Hepatocyte (in vitro differentiated cells): ENCODE results near the gene TFDP1.

Experiments used
- EZH2 ChIP-seq: fragments of 200-600 bp; sonication (generic); IDR thresholded peaks from 2 replicates; pipeline ENCODE4 v1.6.1; 2016; ENCODE audit warnings: antibody characterized with exemption, mild to moderate bottlenecking, borderline replicate concordance
- EZH2phosphoT487 ChIP-seq: fragments of 200-600 bp; sonication (generic); IDR thresholded peaks from one replicate; pipeline ENCODE4 v1.6.1; 2018; ENCODE audit warnings: antibody characterized with exemption, mild to moderate bottlenecking, low read depth, moderate library complexity; ENCODE audit not compliant: unreplicated experiment, severe bottlenecking
- TF ChIP-seq, protein P1 (sequence below): fragments of 200-600 bp; sonication (generic); IDR thresholded peaks from 2 replicates; pipeline ENCODE4 v1.5.1; 2016; ENCODE audit warnings: antibody characterized with exemption, mild to moderate bottlenecking; ENCODE audit not compliant: poor library complexity

DNA sequence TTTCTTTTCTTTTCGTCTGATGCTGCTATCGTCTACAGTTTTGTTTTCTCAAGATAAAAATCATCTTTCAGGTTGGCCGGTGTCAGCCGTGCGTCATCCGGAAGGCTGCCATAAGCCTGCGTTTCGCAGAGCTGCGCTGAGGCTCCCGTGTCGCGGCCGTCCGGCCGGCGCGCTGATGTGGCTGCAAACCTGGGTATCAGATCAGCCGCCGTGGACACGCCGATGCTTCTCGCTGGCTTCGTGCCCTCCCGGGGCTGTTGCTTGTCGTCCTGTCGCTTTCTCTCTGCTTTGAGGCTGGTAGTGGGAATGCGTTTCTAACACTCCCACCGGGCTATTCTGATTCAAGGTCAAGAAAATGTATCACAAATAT is 45.9 kb upstream of the TFDP1 start:
- TF ChIP-seq, protein P1, sequence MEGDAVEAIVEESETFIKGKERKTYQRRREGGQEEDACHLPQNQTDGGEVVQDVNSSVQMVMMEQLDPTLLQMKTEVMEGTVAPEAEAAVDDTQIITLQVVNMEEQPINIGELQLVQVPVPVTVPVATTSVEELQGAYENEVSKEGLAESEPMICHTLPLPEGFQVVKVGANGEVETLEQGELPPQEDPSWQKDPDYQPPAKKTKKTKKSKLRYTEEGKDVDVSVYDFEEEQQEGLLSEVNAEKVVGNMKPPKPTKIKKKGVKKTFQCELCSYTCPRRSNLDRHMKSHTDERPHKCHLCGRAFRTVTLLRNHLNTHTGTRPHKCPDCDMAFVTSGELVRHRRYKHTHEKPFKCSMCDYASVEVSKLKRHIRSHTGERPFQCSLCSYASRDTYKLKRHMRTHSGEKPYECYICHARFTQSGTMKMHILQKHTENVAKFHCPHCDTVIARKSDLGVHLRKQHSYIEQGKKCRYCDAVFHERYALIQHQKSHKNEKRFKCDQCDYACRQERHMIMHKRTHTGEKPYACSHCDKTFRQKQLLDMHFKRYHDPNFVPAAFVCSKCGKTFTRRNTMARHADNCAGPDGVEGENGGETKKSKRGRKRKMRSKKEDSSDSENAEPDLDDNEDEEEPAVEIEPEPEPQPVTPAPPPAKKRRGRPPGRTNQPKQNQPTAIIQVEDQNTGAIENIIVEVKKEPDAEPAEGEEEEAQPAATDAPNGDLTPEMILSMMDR, result no peak
- TF ChIP-seq EZH2, result no peak
- TF ChIP-seq EZH2phosphoT487, result no peak
